NT2/D1 (cell line): Measurements from ENCODE around the gene KLF6.

Source experiments
- SUZ12 ChIP-seq: IDR thresholded peaks from 2 replicates; pipeline ENCODE4 v1.6.1; 2011; ENCODE audit not compliant: insufficient read length, insufficient read depth; ENCODE audit errors: extremely low read depth
- YY1 ChIP-seq: IDR thresholded peaks from 2 replicates; pipeline ENCODE4 v1.6.1; 2011; ENCODE audit not compliant: insufficient read length, insufficient read depth
- ZNF274 ChIP-seq: IDR thresholded peaks from 2 replicates; pipeline ENCODE4 v1.6.1; 2011; ENCODE audit warnings: mild to moderate bottlenecking, low read depth, low read length

- TF ChIP-seq YY1 (no peak), ZNF274 (no peak), SUZ12 (no peak)
Measured at GRCh38 chr10:3764626-3765112, 20.3 kb downstream of the KLF6 start.
